Thyroid gland (tissue), 4 donors: ENCODE data around the gene EIF3A.

Source experiments
- POLR2A ChIP-seq, 2 donors: fragments of 450-650 bp; IDR thresholded peaks; one replicate each; pipeline ENCODE4 v1.6.1; 2017; ENCODE audit warnings: antibody characterized with exemption in 2 of 2, mild to moderate bottlenecking in 2 of 2, moderate library complexity in 1 of 2
- TF ChIP-seq, protein P1 (sequence below), 6 experiments: fragments of 200-600 bp in 3 of 6; fragments of 450-650 bp in 3 of 6; sonication (generic) in 3 of 6; IDR thresholded peaks; one replicate each; pipeline ENCODE4 v1.5.1; 2016 to 2019; ENCODE audit warnings: antibody characterized with exemption in 6 of 6, mild to moderate bottlenecking in 2 of 6, inconsistent platforms in 1 of 6, moderate library complexity in 1 of 6

- TF ChIP-seq, protein P1, sequence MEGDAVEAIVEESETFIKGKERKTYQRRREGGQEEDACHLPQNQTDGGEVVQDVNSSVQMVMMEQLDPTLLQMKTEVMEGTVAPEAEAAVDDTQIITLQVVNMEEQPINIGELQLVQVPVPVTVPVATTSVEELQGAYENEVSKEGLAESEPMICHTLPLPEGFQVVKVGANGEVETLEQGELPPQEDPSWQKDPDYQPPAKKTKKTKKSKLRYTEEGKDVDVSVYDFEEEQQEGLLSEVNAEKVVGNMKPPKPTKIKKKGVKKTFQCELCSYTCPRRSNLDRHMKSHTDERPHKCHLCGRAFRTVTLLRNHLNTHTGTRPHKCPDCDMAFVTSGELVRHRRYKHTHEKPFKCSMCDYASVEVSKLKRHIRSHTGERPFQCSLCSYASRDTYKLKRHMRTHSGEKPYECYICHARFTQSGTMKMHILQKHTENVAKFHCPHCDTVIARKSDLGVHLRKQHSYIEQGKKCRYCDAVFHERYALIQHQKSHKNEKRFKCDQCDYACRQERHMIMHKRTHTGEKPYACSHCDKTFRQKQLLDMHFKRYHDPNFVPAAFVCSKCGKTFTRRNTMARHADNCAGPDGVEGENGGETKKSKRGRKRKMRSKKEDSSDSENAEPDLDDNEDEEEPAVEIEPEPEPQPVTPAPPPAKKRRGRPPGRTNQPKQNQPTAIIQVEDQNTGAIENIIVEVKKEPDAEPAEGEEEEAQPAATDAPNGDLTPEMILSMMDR (IDR thresholded peaks at IDR 0.05), result no peak
- TF ChIP-seq POLR2A (IDR thresholded peaks at IDR 0.05), result no peak
These were observed 75.1 kb downstream of the EIF3A start for GRCh38 chr10:119005362-119006043.
